ENCODE results near the gene KLHL25. TPM values are rescaled to one million over a fixed set of nuclear protein-coding genes. Genes with fewer than 3 reads are reported as not detected.

The KLHL25 gene
- total and polyA plus RNA-seq, 2 of the 13 experiments (the other 11 are each of a cell fraction or from before 2014, with no cell fraction given), result 3.7 to 8.2 TPM

DNA sequence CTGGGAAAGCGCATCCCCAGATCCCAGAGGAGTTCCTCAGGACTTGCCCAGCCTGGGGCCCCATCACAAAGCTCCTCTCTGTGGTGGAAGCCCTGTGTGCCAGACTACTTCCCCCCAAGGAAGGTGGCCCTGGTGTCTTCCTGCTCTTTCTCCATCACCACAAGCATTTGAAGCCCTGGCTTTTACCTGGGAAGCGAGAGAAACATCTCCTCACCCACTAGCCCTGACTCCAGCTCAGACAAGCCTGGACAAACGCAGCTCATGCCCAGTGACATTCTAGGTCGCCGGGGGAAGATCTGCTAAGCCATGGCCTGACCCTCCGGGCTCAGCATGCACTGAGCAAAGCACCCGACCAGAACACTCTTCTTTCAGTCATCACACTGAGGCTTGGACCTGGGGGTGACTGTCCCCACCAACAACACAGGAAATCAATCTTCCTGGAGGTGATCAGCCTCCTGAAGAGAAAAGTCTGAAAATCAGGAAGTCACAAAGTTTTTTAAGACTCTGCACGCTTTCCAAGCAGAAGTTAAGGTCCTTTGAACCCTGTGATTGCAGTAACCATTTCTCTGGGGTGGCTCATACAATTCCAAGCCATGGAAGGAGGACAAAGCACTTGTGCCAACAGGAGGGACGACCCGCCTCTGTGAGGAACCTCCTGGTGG, 40.8 kb downstream of the KLHL25 start (continued):
- TF ChIP-seq ZFP82 (CRISPR knock-in tag; IDR thresholded peaks at IDR 0.05; ENCODE audit: borderline replicate concordance) (no peak), ZNF543 (CRISPR knock-in tag; IDR thresholded peaks at IDR 0.05) (no peak), ZKSCAN1 (IDR thresholded peaks at IDR 0.05; ENCODE audit: low read length) (no peak), MTF2 (CRISPR knock-in tag; IDR thresholded peaks at IDR 0.05; ENCODE audit: borderline replicate concordance) (no peak), MEIS2 (CRISPR knock-in tag; IDR thresholded peaks at IDR 0.05) (no peak), ZNF773 (CRISPR knock-in tag; IDR thresholded peaks at IDR 0.05; ENCODE audit: borderline replicate concordance) (no peak), KAT8 (CRISPR knock-in tag; IDR thresholded peaks at IDR 0.05) (no peak)

DNA sequence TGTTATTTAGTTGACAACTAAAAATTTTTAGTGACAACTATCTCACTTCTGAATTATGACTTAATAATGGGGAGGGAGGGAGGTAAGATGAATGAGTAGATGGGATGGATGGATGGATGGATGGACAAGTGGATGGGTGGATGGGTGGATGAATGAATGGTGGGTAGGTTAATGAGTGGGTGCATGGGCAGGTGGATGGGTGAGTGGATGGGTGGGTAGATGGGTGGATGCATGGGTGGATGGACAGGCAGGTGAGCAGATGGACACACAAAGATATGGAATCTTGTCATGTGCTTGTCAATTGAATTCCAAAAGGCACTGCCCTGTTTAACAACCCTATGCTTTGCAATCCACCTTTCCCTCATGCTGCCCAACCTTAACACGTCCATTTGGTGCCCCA, 41.5 kb downstream of the KLHL25 start:
- POLR2A ChIA-PET, result no interaction called here
- no peak overlapping the region for H3K27ac ChIP-seq (ENCODE audit: extremely low read length, insufficient read depth, low read length)
- no peak overlapping the region for H3K4me2 ChIP-seq (ENCODE audit: low read depth, low read length)
- no peak overlapping the region for H3K4me3 ChIP-seq (replicated peaks in 1 of 3; ENCODE audit: insufficient read depth in 1 of 3, low read depth in 2 of 3, low read length in 3 of 3)
- ATAC-seq, result no peak
- no peaks in the 10 kb centered on the region for H3K9me3 ChIP-seq (ENCODE audit: low read length)
- in situ Hi-C loops (cut with HindIII; ENCODE audit: extremely low pct_ligation_motif_present, low pct_unique_long_range_greater_than_20kb) (no loop called here), intact Hi-C loops (cut with micrococcal nuclease; ENCODE audit: unreplicated experiment) (no loop called here)
- FAIRE-seq, result no peak
- H3K27me3 ChIP-seq (ENCODE audit: control insufficient read depth in 1 of 2, insufficient read depth in 2 of 2, low read length in 2 of 2), result no peaks in the 10 kb centered on the region
- no TSS peak for BruUV-seq (replicated peaks)
- no peak for DNase-seq (ENCODE audit: low spot score)
- no peak overlapping the region for H3K9ac ChIP-seq (ENCODE audit: insufficient read depth, low read depth, low read length)
- no peaks in the 10 kb centered on the region for H3K4me1 ChIP-seq (ENCODE audit: insufficient read depth, low read length)
- H3K79me2 ChIP-seq (ENCODE audit: insufficient read depth, low read length), result no peaks in the 10 kb centered on the region
- 100% methylated on average over 1 of the region's 1 CpG for WGBS (ENCODE audit: low lambda C conversion rate)
- TF ChIP-seq MIER2 (CRISPR knock-in tag; IDR thresholded peaks at IDR 0.05) (no peak), ZNF776 (CRISPR knock-in tag; IDR thresholded peaks at IDR 0.05) (no peak), HNRNPK (IDR thresholded peaks at IDR 0.05; ENCODE audit: low read depth, low read length, poor library complexity, severe bottlenecking) (no peak), BRCA1 (CRISPR knock-in tag; IDR thresholded peaks at IDR 0.05) (no peak), BORCS8-MEF2B (CRISPR knock-in tag; IDR thresholded peaks at IDR 0.05) (no peak)
- TF ChIP-seq, protein P1, sequence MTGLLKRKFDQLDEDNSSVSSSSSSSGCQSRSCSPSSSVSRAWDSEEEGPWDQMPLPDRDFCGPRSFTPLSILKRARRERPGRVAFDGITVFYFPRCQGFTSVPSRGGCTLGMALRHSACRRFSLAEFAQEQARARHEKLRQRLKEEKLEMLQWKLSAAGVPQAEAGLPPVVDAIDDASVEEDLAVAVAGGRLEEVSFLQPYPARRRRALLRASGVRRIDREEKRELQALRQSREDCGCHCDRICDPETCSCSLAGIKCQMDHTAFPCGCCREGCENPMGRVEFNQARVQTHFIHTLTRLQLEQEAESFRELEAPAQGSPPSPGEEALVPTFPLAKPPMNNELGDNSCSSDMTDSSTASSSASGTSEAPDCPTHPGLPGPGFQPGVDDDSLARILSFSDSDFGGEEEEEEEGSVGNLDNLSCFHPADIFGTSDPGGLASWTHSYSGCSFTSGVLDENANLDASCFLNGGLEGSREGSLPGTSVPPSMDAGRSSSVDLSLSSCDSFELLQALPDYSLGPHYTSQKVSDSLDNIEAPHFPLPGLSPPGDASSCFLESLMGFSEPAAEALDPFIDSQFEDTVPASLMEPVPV (CRISPR knock-in tag; IDR thresholded peaks at IDR 0.05), result no peak
- H4K20me1 ChIP-seq (ENCODE audit: insufficient read depth, low read length), result no peaks in the 10 kb centered on the region
- H3K36me3 ChIP-seq (replicated peaks in 1 of 2; ENCODE audit: control insufficient read depth in 1 of 2, insufficient read depth in 2 of 2, low read length in 2 of 2), result 0 out of 5 replicates have a peak, but pooled peaks cover 0 to 3% of the 10 kb centered on the region in 2 experiments
- CTCF ChIA-PET (ENCODE audit: low intra/inter-chr PET ratio, low total read pairs), result no interaction called here
- H2AFZ ChIP-seq (ENCODE audit: low read length), result no peak overlapping the region

Data from HepG2 (cell line).